ENCODE measurements around the gene JTB.

Gene JTB

DNA sequence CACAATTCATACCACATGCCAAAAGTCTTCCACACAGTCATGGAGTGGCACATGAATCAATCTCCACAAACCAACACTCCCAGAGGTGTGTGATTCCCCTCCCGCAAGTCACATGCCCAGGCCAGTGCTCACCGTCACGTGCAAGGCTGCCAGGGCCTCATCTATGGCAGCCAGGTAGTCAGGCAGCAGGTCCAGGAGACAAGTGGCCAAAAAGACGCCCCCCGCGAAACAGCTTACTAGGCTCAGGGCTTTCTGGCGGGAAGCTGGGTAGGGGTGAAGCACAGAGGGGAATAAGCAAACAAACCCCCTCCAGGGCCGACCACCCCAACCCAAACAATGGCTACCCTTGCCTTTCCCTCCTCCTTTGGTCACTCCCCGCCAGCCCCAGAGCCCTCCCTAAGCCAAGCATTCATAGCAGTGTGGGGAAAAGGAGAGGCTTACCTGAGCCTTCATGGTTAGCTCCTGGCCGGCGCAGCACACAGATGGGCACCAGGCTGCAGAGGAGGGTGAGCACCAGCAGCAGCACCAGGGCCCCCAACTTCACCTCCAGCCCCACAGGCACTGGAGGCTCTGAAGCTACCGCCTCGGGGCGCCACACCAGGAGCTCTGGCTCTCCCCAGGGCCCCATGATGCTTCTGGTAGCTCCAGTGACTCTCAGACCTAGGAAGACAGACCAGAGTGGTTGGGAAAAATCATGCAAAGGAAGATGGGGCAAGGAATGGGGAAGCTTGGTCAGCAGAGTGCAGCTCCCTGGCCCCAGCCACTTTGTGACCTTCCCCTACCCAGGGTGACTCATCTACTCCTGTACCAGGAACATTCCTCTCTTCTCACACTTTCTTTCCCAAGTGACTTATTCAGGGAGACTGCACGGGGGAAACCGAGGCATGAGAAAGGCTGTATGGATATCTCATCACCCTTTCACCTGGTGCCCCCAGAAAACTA, 15.1 kb downstream of the JTB start:
- TF ChIP-seq, protein P1, sequence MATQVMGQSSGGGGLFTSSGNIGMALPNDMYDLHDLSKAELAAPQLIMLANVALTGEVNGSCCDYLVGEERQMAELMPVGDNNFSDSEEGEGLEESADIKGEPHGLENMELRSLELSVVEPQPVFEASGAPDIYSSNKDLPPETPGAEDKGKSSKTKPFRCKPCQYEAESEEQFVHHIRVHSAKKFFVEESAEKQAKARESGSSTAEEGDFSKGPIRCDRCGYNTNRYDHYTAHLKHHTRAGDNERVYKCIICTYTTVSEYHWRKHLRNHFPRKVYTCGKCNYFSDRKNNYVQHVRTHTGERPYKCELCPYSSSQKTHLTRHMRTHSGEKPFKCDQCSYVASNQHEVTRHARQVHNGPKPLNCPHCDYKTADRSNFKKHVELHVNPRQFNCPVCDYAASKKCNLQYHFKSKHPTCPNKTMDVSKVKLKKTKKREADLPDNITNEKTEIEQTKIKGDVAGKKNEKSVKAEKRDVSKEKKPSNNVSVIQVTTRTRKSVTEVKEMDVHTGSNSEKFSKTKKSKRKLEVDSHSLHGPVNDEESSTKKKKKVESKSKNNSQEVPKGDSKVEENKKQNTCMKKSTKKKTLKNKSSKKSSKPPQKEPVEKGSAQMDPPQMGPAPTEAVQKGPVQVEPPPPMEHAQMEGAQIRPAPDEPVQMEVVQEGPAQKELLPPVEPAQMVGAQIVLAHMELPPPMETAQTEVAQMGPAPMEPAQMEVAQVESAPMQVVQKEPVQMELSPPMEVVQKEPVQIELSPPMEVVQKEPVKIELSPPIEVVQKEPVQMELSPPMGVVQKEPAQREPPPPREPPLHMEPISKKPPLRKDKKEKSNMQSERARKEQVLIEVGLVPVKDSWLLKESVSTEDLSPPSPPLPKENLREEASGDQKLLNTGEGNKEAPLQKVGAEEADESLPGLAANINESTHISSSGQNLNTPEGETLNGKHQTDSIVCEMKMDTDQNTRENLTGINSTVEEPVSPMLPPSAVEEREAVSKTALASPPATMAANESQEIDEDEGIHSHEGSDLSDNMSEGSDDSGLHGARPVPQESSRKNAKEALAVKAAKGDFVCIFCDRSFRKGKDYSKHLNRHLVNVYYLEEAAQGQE (IDR thresholded peaks at IDR 0.05; ENCODE audit: low read depth) = no peak
- TF ChIP-seq, protein P2, sequence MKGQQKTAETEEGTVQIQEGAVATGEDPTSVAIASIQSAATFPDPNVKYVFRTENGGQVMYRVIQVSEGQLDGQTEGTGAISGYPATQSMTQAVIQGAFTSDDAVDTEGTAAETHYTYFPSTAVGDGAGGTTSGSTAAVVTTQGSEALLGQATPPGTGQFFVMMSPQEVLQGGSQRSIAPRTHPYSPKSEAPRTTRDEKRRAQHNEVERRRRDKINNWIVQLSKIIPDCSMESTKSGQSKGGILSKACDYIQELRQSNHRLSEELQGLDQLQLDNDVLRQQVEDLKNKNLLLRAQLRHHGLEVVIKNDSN (IDR thresholded peaks at IDR 0.05) = no peak
- TF ChIP-seq TAF1 (IDR thresholded peaks at IDR 0.05; ENCODE audit: low read depth) = no peak
- no peak for TF ChIP-seq RAD21 (IDR thresholded peaks at IDR 0.05; ENCODE audit: low read depth)
- TF ChIP-seq NFIC (IDR thresholded peaks at IDR 0.05) = no peak
- no peak for TF ChIP-seq EGR1 (IDR thresholded peaks at IDR 0.05)
- no peak for TF ChIP-seq TCF12 (IDR thresholded peaks at IDR 0.05; ENCODE audit: low read depth)
- TF ChIP-seq CREB1 (IDR thresholded peaks at IDR 0.05; ENCODE audit: low read depth) = no peak

DNA sequence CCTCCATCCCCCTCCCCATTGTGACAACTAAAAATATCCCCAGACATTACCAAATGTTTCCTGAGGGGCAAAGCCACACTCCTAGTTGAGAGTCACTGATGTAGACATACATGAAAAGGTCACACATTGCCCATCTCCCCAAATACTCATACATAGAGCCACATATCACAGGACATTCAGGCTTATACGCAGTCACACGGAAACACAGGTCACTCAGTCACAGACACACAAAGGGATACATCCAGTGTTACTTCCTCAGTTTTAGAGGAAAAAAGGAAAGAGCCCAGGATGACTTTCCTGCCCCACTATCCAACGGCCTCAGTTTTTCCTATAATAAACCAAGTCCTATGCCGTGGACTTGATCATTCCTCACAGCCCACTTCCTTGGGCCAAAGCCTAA, 16.1 kb downstream of the JTB start:
- TF ChIP-seq TAF1 (IDR thresholded peaks at IDR 0.05; ENCODE audit: low read depth) (no peak), TEAD4 (IDR thresholded peaks at IDR 0.05) (no peak), EP300 (IDR thresholded peaks at IDR 0.05; ENCODE audit: borderline replicate concordance) (no peak), RAD21 (IDR thresholded peaks at IDR 0.05; ENCODE audit: low read depth) (no peak), YY1 (IDR thresholded peaks at IDR 0.05; ENCODE audit: low read depth) (no peak), FOXM1 (IDR thresholded peaks at IDR 0.05; ENCODE audit: borderline replicate concordance, low read depth) (no peak), TCF12 (IDR thresholded peaks at IDR 0.05; ENCODE audit: low read depth) (no peak), CREB1 (IDR thresholded peaks at IDR 0.05; ENCODE audit: low read depth) (no peak), EGR1 (IDR thresholded peaks at IDR 0.05) (no peak), CEBPB (IDR thresholded peaks at IDR 0.05) (no peak)
- TF ChIP-seq, protein P1 (IDR thresholded peaks at IDR 0.05; ENCODE audit: low read depth) = no peak
- TF ChIP-seq, protein P3, sequence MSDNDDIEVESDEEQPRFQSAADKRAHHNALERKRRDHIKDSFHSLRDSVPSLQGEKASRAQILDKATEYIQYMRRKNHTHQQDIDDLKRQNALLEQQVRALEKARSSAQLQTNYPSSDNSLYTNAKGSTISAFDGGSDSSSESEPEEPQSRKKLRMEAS (IDR thresholded peaks at IDR 0.05) = no peak
- TF ChIP-seq, protein P2 (IDR thresholded peaks at IDR 0.05) = no peak

DNA sequence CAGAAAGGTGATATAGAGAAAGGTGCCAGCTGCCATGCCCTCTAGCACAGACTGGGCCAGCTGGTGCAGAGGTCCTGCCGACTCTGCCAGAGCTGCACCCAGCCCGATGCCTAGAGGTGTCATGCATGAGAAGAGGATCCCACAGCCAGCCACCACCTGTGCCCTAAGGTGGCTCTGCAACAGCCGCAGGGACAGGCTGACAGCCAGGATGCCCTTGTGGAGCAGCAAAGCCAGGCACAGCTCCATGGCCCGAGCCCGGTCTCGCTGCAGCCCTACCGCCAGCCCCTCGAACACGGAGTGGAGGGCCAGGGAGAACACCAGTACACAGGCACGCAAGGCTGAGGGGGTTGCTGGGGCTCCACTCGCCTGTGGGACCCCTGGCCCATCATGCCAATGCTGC, 17.3 kb downstream of the JTB start:
- TF ChIP-seq EP300 (IDR thresholded peaks at IDR 0.05; ENCODE audit: borderline replicate concordance) (no peak), CREB1 (IDR thresholded peaks at IDR 0.05; ENCODE audit: low read depth) (no peak), TAF1 (IDR thresholded peaks at IDR 0.05; ENCODE audit: low read depth) (no peak), FOXM1 (IDR thresholded peaks at IDR 0.05; ENCODE audit: borderline replicate concordance, low read depth) (no peak), TCF12 (IDR thresholded peaks at IDR 0.05; ENCODE audit: low read depth) (no peak), NFIC (IDR thresholded peaks at IDR 0.05) (no peak), EGR1 (IDR thresholded peaks at IDR 0.05) (no peak), CEBPB (IDR thresholded peaks at IDR 0.05) (no peak), YY1 (IDR thresholded peaks at IDR 0.05; ENCODE audit: low read depth) (no peak), ZBTB7A (IDR thresholded peaks at IDR 0.05; ENCODE audit: low read depth) (no peak), RAD21 (IDR thresholded peaks at IDR 0.05; ENCODE audit: low read depth) (no peak), TEAD4 (IDR thresholded peaks at IDR 0.05) (no peak)
- TF ChIP-seq, protein P1 (IDR thresholded peaks at IDR 0.05; ENCODE audit: low read depth) = no peak
- TF ChIP-seq, protein P3 (IDR thresholded peaks at IDR 0.05) = no peak
- TF ChIP-seq, protein P2 (IDR thresholded peaks at IDR 0.05) = no peak
